GM18873 (cell line): Measurements from ENCODE around the gene CYP4F11.
"Not testable (repeated sequence)": the region's sequence is repeated elsewhere in the genome, so short reads cannot be mapped to it uniquely, and the experiment has no call there.

Experiments used
- ATAC-seq: cut with Tn5 transposase; IDR thresholded peaks from one replicate; pipeline ENCODE4 v1.9.1; 2021; ENCODE audit warnings: mild to moderate bottlenecking, moderate library complexity, moderate number of reproducible peaks; ENCODE audit not compliant: unreplicated experiment, low FRiP score

The CYP4F11 gene

DNA sequence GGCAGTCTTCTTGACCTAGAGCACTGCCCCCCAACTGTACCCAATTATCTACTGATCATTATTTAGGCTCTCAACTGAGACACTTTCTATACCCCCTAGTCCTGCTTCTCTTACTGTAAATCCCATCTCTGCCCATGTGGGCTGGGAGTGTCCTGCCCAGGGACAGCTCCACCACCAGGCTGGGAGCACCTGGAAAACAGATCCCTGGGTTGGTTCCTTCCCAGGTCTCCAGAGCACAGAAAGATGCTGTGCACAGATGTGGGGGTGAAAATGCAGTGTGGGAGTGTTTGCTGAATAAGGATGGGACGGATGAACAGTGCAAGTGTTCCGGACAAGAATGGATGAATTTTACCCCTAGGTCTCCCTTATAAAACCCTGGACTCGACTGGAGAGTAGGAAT, 49.2 kb downstream of the CYP4F11 start:
- ATAC-seq, result no peak

DNA sequence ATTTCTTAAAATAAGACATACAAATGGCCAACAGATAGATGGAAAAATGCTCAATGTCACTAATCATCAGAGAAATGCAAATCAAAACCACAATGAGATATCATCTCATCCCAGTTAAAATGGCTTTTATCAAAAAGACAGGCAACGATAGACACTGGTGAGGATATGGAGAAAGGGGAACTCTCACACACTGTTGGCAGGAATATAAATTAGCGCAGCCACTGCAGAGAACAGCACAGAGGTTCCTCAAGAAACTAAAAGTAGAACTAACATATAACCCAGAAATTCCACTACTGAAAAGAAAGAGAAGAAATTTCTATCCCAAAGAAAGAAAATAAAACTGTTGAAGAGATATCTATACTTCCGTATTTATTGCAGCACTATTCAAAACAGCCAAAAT, 51.0 kb downstream of the CYP4F11 start:
- ATAC-seq, result not testable (repeated sequence)

DNA sequence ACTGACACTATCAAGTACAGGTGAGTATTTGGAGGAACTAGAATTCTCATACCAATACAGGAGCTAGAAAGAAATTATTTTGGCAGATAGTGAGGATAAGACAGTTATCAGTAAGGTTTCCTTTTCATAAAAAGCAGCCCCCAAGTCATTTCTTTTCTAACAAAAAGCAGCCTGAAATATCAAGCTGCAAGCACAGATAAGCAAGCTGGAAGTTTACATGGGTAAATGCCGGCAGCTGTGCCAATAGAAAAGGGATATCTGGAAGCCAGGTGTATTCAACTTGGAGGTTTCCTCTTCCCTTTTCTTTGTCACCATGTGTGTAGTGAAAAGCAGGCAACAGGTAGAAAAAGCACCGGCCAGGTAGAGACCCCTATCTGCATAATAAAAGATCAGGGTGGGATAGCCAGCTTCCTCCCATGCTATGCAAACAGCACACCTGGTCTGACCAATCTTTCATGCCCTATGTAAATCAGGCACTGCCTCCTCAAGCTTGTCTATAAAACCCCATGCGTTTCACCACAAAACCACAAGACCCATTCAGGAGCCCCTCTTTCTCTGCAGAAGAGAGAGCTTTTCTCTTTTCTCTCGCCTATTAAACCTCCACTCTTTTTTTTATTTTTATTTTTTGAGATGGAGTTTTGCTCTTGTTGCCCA, 59.4 kb downstream of the CYP4F11 start:
- no peak for ATAC-seq

GRCh38 chr19:15873771-15874170, 60.6 kb downstream of the CYP4F11 start:
- ATAC-seq, result not testable (repeated sequence)

- no peak for ATAC-seq
Observed at GRCh38 chr19:15871570-15871969, 62.8 kb downstream of the CYP4F11 start.

DNA sequence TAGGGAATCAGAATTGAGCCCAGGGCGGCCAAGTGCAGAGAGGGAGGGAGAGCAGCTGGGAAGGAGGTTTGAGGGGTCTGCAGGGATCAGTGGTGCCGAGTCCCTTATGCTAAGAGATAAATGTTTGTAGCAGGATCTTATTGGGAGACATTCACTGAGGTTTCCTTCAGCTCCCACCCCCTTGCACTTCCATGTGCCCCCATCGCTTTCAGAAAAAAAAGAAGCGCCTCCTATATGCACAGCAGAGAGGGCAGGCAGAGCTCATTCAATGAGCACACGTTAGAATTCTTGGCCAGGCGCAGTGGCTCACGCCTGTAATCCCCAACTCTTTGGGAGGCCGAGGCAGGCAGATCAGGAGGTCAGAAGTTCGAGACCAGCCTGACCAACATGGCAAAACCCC, 64.5 kb downstream of the CYP4F11 start:
- no peak for ATAC-seq

DNA sequence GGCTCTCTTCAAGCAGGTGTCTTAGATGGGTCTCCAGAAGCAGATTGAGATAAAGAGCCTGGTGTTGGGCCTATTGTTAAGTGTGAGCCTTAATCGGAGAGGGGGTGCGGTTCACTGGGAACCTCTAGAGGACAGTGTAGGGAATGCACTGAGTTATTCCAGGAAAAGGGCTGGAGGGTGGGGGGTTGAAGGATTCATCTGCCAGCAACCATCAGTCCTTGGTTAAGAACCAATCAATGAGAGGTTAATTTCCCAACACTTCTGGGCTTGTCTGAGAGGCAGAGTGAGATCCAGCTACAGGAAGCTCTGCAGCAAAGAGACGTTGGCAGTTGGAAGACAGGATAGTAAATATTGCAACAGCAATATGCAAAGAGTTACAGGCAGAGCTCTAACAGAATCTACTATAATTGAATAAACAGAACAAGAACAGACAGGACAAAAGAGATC, 65.2 kb downstream of the CYP4F11 start:
- ATAC-seq, result no peak

DNA sequence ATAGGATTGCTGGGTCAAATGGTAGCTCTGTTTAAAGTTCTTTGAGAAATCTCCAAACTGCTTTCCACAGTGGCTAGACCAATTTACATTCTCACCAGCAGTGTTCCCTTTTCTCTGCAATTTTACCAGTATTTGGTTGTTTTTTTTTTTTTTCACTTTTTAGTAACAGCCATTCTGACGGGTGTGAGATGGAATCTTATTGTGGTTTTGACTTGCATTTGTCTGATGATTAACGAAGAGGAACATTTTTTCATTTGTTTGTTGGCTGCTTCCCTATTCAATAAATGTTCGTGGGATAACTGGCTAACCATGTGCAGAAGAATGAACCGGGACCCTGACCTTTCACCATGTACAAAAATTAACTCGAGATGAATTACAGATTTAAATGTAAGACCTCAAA, 67.7 kb downstream of the CYP4F11 start:
- ATAC-seq, result no peak

- no peak for ATAC-seq
Observed at GRCh38 chr19:15864824-15865223, 69.5 kb downstream of the CYP4F11 start.

DNA sequence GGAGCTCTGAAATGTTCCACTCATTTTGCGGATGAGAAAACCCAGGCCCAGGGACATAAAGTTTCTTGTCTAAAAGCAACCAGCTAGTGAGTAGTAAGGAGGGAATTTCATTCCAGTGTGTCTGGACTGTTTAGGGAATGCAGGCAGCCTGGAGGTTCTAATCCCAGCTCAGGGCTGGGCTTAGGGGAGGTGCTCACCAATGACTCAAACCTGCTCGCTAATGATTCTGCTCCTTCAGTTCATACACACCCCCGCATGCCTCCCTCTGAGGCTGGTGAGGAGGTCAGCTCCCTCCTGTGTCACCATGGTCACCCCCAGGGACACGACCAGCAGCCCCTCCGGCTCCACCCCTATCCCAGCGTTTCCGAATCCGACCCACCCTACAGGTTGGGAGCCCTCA, 71.1 kb downstream of the CYP4F11 start:
- ATAC-seq, result no peak

GRCh38 chr19:15862444-15862843, 71.9 kb downstream of the CYP4F11 start:
- ATAC-seq, result no peak
